Lower leg skin (tissue), 4 donors: ENCODE data around the gene SECISBP2. TPM values are rescaled to one million over a fixed set of nuclear protein-coding genes. Genes with fewer than 3 reads are reported as not detected.

Experiments used
- DNase-seq, 2 donors: peaks; one replicate each; pipeline ENCODE4 v3.0.0-alpha.2; 2019; ENCODE audit warnings: low spot score in 2 of 2
- H3K4me3 ChIP-seq: fragments of 200-600 bp; sonication (generic); 2 replicates; pipeline ENCODE4 v1.5.1; 2017; ENCODE audit warnings: mild to moderate bottlenecking, low read depth; ENCODE audit not compliant: poor library complexity, severe bottlenecking
- POLR2A ChIP-seq, 2 donors: fragments of 450-650 bp; IDR thresholded peaks; one replicate each; pipeline ENCODE4 v1.6.1; 2016 to 2017; ENCODE audit warnings: antibody characterized with exemption in 2 of 2, mild to moderate bottlenecking in 1 of 2, moderate library complexity in 1 of 2
- WGBS, 2 donors: methylation state at CpG; one replicate each; pipeline ENCODE4 v1.1.5; 2018; 5-methylcytosine and 5-hydroxymethylcytosine counted together
- intact Hi-C: fragments of 100-400 bp; cut with DNase I; formaldehyde crosslinking; loops from one replicate; pipeline ENCODE4 v1.15.0; 2023; ENCODE audit warnings: low total_unique reads
- total RNA-seq, 4 donors: library from RNA; depleted of rRNA; stranded (reverse); fragments of >200 nt; gene quantifications; one replicate each; pipeline ENCODE4 v1.1.0, GENCODE V29; 2016
- TF ChIP-seq, protein P1 (sequence below), 3 donors: fragments of 450-650 bp; IDR thresholded peaks; one replicate each; pipeline ENCODE4 v1.5.1; 2016; ENCODE audit warnings: antibody characterized with exemption in 3 of 3, mild to moderate bottlenecking in 3 of 3, moderate library complexity in 2 of 3

Gene SECISBP2
- total RNA-seq, 4 donors from 2014 or later, result 38.3 to 67.3 (median 41.9) TPM

DNA sequence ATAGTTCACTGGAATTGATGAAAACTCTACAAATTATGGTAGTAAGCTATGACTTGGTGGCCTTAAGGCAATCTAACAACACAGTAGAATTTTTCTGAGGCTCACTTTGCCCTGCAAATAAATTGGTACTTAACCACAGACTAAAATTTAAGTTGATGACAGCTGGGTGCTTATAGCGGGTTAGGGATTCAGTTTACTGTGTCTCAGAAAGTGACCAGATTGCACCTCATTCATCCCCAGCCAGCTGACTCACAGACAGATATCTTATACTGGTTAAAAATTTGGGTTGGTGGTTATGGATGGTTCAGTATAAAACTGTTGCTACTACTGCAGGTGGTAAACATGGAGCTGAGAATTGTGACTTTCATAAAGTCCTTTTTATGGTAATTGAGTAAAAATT, 4.5 kb upstream of the SECISBP2 start:
- intact Hi-C loops, result no loop called here
- TF ChIP-seq POLR2A (IDR thresholded peaks at IDR 0.05), result no peak
- TF ChIP-seq, protein P1, sequence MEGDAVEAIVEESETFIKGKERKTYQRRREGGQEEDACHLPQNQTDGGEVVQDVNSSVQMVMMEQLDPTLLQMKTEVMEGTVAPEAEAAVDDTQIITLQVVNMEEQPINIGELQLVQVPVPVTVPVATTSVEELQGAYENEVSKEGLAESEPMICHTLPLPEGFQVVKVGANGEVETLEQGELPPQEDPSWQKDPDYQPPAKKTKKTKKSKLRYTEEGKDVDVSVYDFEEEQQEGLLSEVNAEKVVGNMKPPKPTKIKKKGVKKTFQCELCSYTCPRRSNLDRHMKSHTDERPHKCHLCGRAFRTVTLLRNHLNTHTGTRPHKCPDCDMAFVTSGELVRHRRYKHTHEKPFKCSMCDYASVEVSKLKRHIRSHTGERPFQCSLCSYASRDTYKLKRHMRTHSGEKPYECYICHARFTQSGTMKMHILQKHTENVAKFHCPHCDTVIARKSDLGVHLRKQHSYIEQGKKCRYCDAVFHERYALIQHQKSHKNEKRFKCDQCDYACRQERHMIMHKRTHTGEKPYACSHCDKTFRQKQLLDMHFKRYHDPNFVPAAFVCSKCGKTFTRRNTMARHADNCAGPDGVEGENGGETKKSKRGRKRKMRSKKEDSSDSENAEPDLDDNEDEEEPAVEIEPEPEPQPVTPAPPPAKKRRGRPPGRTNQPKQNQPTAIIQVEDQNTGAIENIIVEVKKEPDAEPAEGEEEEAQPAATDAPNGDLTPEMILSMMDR (IDR thresholded peaks at IDR 0.05), result no peak
- no peak for DNase-seq
- no peak overlapping the region for H3K4me3 ChIP-seq
- WGBS, 2 donors, result 77 to 88% methylated on average over 1 of the region's 1 CpG

DNA sequence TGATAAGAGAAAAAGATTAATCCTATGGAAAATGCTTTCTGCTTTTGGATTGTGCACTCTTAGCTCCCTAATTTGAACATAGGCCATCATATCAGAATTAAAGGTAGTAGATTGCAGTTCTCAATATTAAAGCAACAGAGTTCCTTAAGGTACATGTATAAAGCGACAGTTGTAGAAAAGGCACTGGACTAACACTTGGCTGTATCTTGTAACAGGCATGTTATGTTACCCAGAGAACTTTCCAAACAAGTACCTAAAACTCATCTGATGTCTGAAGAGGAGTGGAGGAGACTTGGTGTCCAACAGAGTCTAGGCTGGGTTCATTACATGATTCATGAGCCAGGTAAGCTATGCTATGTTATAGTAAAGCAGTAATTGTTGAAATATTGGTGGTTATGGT, 3.3 kb upstream of the SECISBP2 start:
- no peak for DNase-seq
- no peak for TF ChIP-seq POLR2A (IDR thresholded peaks at IDR 0.05)
- TF ChIP-seq, protein P1 (IDR thresholded peaks at IDR 0.05), result no peak
- intact Hi-C loops, result no loop called here
- 95 to 97% methylated on average over 1 of the region's 1 CpG for WGBS, 2 donors
- H3K4me3 ChIP-seq, result no peak overlapping the region

DNA sequence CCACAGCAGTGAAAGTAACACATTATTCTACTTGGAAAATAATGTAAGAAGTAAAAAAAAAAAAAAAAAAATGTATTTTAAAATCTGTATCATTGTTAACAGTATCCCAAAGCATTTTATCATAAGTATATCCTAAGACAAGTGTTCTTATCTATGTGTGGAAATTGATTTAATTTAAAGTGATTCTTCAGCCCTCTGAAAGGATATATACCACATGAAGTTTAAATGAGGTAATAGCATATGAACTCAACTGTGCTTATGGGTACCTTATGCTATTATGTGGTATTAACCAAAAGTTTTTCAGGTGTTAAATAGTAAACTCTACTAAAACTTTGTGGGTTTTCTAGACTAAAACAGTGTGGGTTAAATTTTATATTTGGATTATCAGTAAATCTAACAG, 2.8 kb upstream of the SECISBP2 start:
- intact Hi-C loops, result no loop called here
- no peak for TF ChIP-seq POLR2A (IDR thresholded peaks at IDR 0.05)
- TF ChIP-seq, protein P1 (IDR thresholded peaks at IDR 0.05), result no peak
- no peak for DNase-seq
- H3K4me3 ChIP-seq, result no peak overlapping the region

DNA sequence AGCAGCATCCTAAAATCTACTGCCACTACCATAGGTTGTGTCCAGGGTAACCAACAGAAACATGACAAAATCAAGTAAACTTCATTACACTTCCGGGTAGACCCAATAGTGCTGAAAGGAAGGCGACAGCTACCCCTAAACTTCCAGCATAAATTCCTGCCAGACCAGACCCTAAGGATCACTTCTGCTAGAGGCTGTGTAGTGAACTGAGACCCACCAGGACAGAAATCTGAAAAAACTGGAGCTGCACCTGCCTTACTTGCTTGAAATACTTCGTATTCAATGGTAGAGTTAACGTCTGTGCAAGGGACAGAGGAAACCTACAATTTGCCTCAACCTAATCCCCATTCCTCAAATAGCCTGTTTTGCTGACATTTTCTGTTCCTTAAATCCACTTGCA, 1.0 kb upstream of the SECISBP2 start:
- 84 to 92% methylated on average over 4 of the region's 4 CpGs for WGBS, 2 donors
- TF ChIP-seq POLR2A (IDR thresholded peaks at IDR 0.05), result no peak
- TF ChIP-seq, protein P1 (IDR thresholded peaks at IDR 0.05), result no peak
- intact Hi-C loops, result no loop called here
- no peak for DNase-seq
- no peak overlapping the region for H3K4me3 ChIP-seq

DNA sequence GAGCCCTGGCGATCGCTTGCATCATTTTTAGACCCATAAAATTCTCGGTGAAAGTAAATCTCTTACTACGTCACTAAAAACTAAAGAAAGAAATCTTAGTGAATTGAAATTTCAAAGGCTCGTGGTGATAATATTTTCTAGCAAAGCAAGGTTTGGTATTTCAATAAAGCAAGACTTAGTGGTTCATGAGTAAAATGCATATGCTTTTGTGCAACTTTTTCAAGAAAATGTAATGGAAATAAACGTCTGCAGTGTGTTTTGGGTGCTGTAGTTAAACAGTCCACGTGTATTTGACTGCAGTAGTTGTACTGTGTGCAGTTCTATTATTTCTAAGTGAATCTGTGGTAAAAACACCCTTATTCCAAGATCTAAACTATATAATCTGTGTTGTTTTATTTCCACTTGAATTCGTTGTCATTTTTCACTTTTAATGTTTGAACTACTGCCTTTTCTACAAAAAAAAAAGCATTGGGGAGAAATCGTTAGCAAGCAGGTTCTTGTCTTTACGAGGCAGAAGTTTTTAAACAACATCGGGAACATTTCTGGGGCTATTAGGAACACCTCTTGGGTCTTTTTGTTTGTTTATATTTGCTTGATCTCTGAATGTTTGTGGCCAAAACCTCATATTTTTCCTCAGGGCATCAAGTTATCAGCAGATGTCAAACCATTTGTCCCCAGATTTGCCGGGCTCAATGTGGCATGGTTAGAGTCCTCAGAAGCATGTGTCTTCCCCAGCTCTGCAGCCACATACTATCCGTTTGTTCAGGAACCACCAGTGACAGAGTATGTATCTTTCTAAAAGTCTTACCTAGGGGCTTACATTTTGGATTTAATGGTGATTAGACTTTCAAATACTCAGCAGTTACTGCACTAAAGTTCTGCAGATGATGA, 960 bp downstream of the SECISBP2 start:
- intact Hi-C loops, result no loop called here
- 1 to 2% methylated on average over 13 of the region's 13 CpGs for WGBS, 2 donors
- peak overlapping the region; percentile 45 for H3K4me3 ChIP-seq
- TF ChIP-seq POLR2A (IDR thresholded peaks at IDR 0.05), result no peak
- TF ChIP-seq, protein P1 (IDR thresholded peaks at IDR 0.05), result no peak
- no peak for DNase-seq
